HG03064 (cell line): ENCODE measurements around the gene PIK3IP1.

Experiments used
- ATAC-seq: cut with Tn5 transposase; IDR thresholded peaks from one replicate; pipeline ENCODE4 v1.9.1; 2021; ENCODE audit warnings: low read depth; ENCODE audit not compliant: unreplicated experiment

The PIK3IP1 gene

DNA sequence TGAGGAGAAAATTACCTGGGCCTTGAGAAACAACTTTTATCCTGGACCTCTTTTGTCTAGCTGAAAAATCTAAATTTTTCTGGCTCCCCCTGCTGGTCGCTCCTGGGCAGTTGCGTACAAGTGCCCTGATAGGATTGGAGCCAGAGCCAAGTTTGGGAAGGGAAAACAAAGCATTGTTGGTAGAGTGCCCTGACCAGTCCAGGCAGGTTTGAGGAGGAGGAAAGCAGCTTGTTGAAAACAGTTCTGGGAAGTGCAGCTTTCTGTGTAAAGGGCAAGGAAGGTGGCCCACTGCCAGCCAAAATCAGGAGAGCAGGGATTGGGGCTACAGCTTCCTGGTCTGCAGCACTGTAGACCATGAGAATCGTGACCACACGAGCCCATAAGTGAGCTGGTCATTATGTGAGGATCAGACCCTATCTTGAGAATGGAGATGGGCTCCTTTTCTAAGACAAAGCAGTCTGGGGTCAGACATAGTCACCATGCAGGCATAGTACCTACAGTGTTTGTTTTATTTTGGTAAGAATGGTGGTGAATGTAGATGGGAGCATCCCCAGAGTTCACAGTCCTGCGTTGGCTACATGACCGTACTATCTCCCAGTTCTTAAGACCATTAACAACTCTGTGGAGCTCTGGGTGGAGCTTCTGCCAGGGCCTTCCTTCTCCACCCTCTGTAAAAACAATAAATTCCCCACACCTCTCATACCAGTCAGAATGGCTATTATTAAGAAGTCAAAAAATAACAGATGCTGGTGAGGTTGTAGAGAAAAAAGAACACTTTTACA, 21.3 kb upstream of the PIK3IP1 start:
- ATAC-seq, result no peak

DNA sequence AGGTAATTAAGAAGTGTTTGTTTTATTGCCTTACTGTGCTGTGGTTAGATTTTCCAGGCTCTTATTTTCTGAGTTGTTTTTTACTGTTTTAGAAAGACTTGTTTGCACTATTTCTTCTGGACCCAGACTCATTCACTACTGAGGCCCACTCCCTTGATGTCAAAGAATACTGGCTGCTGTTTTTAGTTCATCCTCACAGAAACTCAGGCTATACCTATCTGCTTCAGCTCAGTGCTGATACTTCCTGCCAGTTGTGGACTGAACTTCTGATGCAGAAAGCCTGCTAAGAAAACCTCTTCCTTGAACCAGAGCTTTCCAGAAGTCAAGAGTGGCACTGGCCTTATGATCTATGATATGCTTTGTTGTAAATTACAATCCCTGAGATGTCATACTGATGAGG, 15.9 kb upstream of the PIK3IP1 start:
- no peak for ATAC-seq

DNA sequence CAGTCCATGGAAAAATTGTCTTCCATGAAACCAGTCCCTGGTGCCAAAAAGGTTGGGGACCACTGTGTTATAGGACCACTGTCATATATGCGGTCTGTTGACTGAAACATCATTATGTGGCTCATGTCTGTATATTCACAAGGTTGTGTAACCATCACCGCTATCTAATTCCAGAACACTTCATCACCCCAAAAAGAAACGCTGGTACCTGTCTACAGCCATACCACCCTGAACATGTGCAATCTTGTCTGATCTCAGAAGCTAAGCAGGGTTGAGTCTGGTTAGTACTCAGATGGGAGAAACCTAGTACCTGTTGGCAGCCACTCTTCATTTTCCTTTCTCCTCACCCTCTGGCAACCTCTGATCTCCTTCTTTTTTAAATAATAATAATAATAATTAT, 12.9 kb upstream of the PIK3IP1 start:
- ATAC-seq, result no peak

DNA sequence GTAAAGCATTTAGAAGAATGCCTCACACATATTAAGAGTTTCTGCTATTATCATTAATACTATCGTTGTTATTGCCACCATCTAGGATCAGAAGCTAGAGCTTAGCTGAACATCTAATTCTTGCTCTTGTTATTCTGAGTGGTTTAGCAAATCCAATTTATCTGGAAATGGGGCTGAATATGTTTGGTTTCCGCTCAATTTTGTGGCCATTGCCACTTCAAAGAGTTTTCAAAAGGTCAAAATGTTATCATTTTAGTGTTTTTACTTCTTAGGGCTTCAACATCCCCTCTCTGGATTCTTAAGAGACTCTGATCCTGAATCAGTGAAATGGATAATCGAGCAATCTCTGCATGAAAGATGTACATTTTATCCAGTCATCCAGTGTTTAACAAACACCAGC, 10.2 kb upstream of the PIK3IP1 start:
- no peak for ATAC-seq

DNA sequence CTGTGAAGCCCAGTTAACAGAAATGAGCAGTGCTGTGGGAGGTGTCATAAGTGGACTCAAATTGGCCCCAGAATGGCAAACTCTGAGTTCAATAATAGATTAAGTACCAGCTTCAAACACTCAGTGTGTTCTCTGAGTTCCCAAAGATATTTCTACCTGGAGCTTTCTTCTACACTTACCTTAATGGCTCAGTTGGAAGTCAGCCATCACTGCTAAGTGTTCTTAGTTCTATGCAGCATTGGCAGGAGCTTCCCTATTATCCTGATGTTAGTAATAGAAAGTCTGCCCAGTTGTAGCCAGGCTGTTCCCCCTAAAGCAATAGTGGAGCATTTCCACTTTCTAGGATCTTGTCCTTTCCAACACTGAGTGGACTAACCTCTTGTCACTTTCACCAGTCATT, 9.7 kb upstream of the PIK3IP1 start:
- no peak for ATAC-seq

DNA sequence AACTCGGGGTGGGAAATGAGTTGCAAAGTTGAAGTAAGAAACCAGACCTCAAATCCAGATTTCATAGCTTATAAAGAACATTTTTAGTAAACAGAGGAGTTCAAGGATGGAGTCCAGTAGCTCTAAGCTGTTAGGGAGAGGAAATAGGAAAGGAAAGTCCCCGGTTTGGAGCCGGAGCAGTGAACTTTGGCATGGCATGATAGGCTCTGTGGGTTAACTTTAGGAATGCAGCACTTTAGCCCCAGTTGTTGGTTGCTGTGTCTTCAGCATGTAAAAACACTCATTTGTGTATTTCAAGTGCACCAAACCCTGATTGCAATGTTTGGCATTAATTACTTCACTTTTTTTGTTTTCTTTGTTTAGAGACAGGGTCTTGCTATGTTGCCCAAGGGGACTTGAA, 8.6 kb upstream of the PIK3IP1 start:
- no peak for ATAC-seq

DNA sequence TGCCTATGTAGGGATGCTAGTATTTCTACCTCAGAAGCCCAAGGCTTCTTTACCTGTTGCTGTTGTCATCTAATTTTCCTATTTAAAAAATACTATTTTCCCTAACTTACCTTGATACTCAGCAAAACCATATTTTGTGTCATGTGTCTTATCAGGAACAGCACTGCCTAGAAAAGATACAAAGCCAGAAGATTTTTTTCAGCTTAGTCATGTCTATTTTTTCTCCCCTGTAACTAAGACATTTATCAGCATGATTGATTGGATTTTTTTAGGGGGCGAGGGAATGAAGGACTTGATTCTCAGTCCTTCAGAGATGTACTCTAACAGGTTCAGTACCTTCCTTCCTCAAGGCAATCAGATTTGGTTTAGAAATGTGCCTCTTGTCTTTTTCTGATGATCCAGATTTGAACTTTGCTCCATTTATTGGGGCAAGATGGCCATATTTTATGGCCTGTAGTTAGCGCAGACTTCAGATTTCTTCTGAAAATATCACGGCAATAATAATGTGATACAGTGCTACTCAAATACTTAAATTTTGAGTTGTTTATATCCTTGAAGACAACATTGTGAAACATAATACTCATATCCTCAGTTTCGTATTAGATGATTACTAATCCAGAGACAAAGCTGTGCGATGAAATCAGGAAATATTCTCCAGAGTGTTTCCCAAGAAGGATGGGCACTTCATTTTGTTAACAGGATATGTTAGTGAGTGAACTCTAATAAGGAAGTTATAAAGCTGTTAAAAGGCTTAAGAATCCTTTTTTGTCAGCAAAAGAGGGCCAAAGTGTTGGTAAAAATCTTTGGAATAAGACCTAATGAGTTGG, 3.8 kb upstream of the PIK3IP1 start:
- ATAC-seq, result no peak

DNA sequence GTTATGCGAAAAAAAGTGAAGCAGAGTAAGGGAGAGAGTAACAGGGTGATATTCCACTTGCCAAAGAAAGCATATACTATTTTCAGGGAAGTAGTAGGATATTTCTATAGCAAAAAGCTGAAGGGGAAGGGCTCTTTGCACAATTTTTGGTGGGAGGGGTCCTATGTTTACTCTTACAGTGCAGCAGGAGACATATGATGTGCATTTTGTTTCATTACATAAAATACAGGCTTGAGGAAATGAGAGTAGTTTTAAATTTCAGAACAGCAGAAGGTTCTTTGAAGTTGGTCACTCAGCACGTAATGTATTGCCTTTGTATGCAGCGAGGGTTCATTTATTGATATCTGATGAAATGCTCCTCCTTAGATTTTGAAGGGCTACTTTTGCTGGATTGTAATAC, 3.1 kb upstream of the PIK3IP1 start:
- ATAC-seq, result no peak

DNA sequence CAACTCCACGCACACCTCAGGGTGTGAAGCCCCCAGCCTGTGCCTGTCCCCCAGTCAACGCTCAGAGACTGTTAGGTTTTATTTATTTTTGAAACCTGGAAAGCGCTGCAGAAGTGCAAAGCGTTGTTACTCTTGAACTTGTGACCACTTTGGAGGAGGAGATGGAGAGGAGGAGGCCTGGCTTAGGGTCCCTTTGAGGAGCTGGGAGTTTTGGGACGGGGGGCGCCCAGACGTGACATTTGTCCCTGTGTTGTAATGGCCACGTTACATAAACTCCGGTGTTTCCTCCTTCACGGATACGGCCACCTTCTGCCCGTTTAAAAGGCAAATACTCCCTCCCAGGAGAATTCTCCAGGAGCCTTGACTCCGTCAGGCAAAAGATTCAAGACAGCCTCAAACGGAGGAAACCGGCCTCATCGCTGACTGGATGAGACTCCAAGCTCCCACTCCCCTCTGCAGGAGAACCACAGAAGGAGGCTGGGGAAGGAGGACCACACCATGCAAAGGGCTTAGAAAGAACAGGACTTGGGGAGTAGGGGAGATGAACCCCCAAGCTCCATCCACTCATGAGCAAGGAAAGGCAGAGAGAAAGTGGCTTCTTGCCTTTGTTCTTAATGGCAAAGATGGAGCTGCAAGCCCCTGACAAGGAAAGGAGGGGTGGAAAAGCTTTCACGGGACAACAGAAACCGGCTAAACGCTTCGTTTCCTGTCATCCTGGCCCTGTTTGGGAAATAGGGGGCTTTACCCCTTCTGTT, 630 bp downstream of the PIK3IP1 start:
- ATAC-seq, result no peak

DNA sequence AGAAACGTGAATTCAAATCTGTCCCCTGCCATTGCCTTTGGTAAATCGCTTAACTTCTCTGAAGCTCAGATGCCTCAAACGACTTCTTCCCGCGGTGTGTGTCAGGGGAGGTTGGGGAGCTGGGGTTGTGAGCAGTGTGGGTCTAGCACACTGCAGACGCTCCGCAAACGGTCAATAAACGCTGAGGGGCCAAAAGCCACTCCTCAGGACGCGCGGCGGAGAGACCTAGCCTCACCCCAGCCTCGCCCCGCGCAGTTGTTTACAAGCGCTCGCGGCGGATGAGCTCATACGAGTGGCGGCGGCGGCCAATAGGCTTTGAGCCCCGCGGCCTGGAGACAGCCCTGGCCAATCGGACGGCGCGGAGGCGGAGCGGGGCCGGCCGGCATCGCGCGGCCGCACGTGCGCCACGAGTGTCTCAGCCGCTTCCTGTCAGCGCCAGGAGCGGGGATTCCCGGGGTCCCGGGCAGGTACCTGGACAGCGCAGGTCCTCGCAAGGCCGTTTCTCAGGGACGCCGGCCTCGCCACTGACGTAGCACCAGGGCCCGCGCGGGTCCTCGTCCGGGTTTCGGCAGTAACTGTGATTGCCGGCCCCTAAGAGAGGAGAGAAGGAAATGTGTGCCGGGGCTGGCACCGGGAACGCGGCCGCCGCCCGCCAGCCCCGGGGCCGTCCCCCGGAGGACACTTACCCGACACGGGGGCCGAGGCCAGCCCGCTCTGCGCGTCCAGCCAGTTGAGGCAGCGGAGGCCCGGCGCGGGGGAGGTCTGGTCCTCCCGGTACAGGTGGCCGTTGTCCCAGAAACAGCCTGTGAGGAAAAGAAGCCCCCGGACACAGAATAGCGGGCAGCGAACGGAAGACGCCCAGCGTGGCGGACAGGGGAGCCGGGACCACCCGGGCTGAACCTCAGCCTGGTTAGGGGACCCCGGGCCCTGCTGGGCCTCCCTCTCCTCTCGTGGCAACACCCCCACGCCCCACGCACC, 1.5 kb downstream of the PIK3IP1 start:
- peak; percentile 68 for ATAC-seq

DNA sequence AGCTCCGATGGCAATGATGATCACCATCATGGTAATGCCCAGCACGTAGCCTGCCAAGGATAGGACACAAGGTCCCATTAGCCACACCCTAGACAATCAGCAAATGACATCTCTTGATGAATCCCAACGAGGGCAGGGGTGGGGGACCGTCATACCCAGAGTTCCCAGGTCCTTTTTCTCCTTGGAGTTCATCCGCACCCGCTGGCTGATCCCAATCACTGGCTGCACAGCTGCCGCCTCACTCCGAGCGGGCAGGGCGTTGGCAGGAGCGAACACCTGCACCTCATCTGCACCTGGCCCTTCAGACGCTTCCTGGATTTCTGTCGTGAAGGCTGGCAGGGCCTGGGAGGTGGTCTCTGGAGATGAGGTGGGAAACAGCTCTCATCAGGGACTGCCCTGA, 2.9 kb downstream of the PIK3IP1 start:
- no peak for ATAC-seq

DNA sequence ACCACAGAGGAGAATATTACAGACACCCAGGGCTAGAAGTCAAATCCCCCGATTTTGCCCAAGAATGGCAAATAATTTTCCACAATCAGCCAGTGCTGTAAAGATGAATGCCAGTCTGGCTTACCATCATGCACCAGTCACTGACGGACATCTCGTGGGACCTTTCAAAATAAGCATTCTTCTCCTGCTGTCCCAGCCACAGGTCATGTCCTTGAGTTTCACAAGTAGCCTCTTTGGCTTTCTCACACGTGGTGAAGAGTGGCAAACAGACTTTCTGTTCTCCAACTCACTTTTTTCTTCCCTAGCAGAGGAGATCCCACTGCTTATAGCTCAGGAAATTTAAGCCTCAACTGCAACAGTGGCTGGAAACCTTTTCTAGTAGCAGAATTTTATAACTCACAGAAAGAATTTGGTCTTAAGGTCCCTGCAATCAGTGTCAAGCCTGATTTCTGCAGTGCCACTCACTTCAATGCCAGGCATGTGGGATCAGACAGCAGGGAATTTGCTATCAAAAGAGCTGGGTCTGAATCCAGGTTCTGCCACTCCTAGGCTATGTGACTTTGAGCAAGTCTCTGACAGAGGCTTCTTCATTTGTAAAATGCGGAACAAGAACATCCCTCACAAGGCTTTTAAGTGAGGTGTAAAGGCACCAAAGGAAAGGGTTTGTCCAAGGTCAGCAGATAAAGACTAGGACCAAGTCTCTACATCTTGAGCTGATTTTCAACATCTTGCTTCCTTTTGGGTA, 3.6 kb downstream of the PIK3IP1 start:
- ATAC-seq, result no peak

DNA sequence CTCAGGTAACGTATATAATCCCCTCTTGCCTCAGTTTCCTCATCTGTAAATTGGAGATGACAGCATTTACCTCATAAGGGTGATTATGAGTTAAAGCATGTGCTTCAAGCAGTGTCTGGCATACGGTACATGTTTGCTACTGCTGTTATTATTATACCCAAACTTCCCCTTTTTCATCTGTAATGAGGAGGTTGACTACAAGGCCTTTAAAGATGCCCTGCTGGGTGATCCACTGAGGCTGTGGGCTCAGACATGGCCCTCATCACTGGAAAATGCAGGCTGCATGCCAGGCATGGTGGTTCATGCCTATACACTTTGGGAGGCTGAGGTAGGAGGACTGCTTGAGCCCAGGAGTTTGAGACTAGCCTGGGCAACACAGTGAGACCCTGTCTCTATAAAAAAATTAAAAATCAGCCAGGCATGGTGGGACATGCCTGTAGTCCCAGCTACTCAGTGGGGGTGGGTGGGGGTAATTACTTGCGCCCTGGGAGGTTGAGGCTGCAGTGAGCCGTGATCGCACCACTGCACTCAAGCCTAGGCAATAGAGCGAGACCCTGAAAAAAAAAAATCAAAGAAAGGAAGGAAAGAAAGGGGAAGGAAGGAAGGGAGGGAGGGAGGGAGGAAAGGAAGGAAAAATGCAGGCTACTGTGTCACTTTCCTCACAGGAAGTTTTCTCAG, 4.3 kb downstream of the PIK3IP1 start:
- no peak for ATAC-seq

DNA sequence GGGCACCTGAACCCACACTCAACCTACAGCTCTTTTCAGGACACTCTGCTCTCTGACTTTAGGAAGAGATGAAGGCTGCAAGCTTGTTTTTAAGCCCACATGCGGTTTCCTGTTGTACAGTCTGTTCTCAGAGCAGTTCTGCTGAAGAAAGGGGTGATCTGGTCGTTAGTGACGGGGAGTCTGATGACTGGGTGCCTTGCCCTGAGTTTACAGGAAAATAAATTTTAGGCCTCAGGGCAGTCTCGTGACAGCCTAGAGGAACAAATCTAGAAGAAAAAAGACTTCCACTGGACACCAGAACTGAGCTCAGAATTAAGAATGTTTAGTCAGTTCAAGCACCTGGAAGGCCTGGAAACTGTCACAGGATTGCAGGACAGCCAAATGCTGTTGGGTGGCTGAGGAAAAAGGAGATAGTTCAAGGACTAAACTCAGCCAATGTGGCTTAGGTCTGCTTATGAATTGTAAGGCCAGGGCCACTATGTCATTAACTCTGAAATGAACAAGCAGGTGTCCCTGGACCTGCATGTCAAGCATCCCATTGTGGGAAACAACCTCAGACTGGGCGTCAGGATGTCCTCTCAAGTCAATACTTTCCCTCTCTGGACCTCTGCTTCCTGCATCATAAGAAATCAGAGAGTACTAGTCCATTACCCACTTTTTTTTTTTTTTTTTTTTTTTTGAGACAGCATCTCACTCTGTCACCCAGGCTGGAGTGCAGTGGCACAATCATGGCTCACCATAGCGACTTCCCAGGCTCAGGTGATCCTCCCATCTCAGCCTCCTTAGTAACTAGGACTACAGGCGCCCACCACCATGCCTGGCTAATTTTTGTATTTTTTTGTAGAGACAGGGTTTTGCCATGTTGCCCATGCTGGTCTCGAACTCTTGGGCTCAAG, 5.7 kb downstream of the PIK3IP1 start:
- ATAC-seq, result no peak

DNA sequence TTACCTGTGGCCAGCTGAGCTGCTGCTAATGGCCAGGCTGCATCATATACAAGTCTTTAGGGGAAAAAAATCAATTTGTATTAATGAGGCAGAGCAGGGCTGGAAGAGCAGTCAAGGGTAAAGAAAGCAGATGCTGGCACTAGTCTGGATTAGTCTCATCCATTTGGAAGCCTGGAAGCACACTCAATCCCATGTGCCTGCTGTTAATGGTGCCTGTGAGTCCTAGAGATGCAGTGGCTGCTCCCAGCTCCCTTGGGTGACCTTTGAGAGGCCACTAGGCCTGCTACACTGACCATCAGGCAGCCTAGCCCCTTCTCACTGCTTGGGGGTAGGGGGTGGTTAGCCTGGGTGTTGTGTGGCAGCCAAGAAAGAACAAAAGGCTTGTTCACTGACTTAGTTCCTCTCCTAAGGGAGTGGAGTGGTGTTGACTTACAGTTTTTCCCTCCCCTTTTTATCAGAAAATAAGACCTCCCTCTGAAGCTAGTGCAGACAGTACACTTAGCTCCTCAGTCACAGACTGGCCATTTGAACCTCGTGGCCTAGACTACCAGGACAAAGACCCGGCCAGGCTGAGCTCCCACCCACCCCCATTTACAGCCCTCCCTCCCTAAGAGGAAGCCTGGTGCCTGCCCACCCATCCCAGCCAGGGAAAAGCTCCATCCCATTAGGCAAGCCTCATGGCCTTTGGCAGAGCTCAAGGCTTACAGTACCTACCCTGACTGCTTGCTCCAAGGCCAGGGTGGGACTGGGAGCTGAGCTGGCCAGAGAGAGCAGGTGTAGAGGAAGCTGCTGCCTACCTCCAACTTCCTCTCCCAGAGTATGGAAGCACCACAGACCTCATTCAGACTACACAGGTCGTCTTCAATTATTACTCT, 7.8 kb downstream of the PIK3IP1 start:
- no peak for ATAC-seq

DNA sequence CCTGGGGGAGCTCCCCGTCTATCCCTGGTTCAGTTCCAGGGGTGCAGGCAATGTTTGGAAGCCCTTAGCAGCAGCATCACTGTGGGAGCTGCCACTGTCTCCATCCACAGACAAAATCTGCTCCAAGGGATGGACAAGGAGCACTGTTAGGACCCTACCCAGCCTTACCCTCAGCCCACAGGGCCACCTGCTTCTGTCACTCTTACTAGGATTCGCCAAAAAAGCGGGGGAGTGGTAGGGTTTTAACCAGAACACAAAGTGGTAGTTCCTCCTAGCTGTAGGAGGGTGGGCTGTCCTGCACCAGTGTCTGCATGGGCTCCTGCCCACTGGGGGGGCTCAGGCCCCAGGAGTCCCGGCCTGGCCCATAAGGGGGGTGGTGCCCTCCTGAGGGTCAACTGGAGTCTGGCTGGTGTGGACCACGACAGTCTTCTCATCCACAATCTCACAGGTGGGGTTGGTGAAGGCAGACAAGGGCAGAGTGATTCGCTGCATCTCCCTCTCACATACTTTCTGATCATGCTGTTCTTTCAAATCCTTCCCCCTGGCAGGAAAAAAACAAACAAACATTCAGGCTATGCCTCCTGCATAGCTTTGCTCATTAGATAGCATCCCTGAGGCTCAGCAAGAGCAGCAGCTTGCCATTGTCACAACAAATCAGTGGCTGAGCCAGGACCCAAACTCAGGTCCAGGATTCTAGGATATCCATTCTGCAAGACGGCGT, 9.4 kb downstream of the PIK3IP1 start:
- ATAC-seq, result no peak
